ENCODE results near the gene DLGAP3.
"Not testable (repeated sequence)": the region's sequence is repeated elsewhere in the genome, so short reads cannot be mapped to it uniquely, and the experiment has no call there.

DNA sequence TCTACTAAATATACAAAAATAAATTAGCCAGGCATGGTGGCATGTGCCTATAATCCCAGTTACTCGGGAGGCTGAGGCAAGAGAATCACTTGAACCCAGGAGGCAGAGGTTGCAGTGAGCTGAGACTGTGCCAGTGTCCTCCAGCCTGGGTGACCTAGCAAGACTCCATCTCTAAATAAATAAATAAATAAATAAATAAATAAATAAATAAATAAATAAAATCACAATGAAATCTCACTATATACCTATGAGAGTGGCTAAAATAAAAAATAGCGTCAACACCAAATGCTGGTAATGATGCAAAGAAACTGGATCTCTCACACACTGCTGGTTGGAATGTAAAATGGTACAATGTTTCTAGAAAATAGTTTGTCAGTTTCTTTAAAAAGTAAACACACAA, 110.6 kb downstream of the DLGAP3 start:
- TF ChIP-seq POLR2A, CTCF (IDR thresholded peaks at IDR 0.05): not testable (repeated sequence)

Data from stomach (tissue), 4 donors.